Right lobe of liver (tissue), 4 donors: ENCODE data around the gene APRT.

Experiments used
- CTCF ChIP-seq, 4 donors: fragments of 200-600 bp in 3 of 4; fragments of 450-650 bp in 1 of 4; IDR thresholded peaks; one replicate each; pipeline versions ENCODE4 v1.5.1 to v1.8.0; 2016 to 2022; ENCODE audit warnings: antibody characterized with exemption in 4 of 4, mild to moderate bottlenecking in 2 of 4
- POLR2A ChIP-seq: fragments of 450-650 bp; IDR thresholded peaks from one replicate; pipeline ENCODE4 v1.6.1; 2017; ENCODE audit warnings: antibody characterized with exemption, mild to moderate bottlenecking
- donor health status: DM: no; HTN: no; CAD: no.
- donor health status: DM: no; HTN: no; CAD: no.
- donor health status: DM: no; HTN: yes; CAD: no.

GRCh38 chr16:88778271-88778525 is 33.5 kb downstream of the APRT start:
- TF ChIP-seq POLR2A (no peak), CTCF (IDR thresholded peaks at IDR 0.05) (no peak)
